Right atrium auricular region (tissue), 2 donors: ENCODE data around the gene TAS2R60. TPM values are rescaled to one million over a fixed set of nuclear protein-coding genes. Genes with fewer than 3 reads are reported as not detected.

Experiments
- DNase-seq: peaks from one replicate; pipeline ENCODE4 v3.0.0-alpha.2; 2019; ENCODE audit warnings: low spot score
- H3K27ac ChIP-seq, 2 donors: fragments of 200-600 bp; sonication (generic); 1 replicate in 1 of 2; 2 replicates in 1 of 2; pipeline ENCODE4 v1.5.1; 2016 to 2019
- H3K27me3 ChIP-seq, 2 donors: fragments of 200-600 bp; sonication (generic); one replicate each; pipeline versions ENCODE4 v1.5.1 to v1.6.0; 2017 to 2019
- H3K36me3 ChIP-seq: fragments of 200-600 bp; sonication (generic); one replicate; pipeline ENCODE4 v1.5.1; 2016
- H3K4me1 ChIP-seq, 2 donors: fragments of 200-600 bp; sonication (generic); one replicate each; pipeline versions ENCODE4 v1.5.1 to v1.6.0; 2017 to 2019
- H3K4me3 ChIP-seq, 2 donors: fragments of 200-600 bp; sonication (generic); 1 replicate in 1 of 2; 2 replicates in 1 of 2; pipeline ENCODE4 v1.5.1; 2017 to 2019; ENCODE audit warnings: mild to moderate bottlenecking in 1 of 2, moderate library complexity in 1 of 2
- H3K9me3 ChIP-seq, 2 donors: fragments of 200-600 bp; sonication (generic); one replicate each; pipeline ENCODE4 v1.5.1; 2019
- total RNA-seq, 2 donors: library from RNA; depleted of rRNA; stranded (reverse); fragments of >200 nt; gene quantifications; one replicate each; pipeline ENCODE4 v1.1.0, GENCODE V29; 2016
- TF ChIP-seq, protein P1 (sequence below), 2 donors: fragments of 200-600 bp; sonication (generic); IDR thresholded peaks; one replicate each; pipeline ENCODE4 v1.5.1; 2019; ENCODE audit warnings: antibody characterized with exemption in 2 of 2

Gene TAS2R60
- total RNA-seq, 2 donors from 2014 or later: not detected

DNA sequence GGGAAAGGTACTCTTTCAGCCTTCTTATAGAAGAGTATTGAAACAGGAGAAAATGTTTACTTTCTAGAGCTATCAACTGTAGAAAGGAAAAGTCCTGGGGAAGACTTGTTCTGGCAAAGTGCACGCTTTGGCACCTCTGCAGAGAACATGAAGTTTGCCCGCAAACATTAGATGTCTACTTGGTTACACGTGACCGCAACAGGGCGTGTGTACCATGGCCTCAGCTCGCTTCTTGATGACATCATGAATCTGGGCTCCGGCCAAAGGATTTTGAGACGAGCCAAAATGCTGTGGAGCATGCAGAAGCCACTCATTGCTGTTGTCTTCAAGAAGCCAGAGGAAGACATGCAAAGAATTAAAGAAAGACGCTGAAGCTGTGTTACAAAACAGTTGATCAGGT, 8.6 kb upstream of the TAS2R60 start:
- no peak overlapping the region for H3K4me3 ChIP-seq
- no peaks in the 10 kb centered on the region for H3K9me3 ChIP-seq
- no peaks in the 10 kb centered on the region for H3K4me1 ChIP-seq
- TF ChIP-seq, protein P1, sequence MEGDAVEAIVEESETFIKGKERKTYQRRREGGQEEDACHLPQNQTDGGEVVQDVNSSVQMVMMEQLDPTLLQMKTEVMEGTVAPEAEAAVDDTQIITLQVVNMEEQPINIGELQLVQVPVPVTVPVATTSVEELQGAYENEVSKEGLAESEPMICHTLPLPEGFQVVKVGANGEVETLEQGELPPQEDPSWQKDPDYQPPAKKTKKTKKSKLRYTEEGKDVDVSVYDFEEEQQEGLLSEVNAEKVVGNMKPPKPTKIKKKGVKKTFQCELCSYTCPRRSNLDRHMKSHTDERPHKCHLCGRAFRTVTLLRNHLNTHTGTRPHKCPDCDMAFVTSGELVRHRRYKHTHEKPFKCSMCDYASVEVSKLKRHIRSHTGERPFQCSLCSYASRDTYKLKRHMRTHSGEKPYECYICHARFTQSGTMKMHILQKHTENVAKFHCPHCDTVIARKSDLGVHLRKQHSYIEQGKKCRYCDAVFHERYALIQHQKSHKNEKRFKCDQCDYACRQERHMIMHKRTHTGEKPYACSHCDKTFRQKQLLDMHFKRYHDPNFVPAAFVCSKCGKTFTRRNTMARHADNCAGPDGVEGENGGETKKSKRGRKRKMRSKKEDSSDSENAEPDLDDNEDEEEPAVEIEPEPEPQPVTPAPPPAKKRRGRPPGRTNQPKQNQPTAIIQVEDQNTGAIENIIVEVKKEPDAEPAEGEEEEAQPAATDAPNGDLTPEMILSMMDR (IDR thresholded peaks at IDR 0.05): no peak
- peak; percentile 69 for DNase-seq
- H3K36me3 ChIP-seq: no peaks in the 10 kb centered on the region
- no peak overlapping the region for H3K27ac ChIP-seq
- no peaks in the 10 kb centered on the region for H3K27me3 ChIP-seq

DNA sequence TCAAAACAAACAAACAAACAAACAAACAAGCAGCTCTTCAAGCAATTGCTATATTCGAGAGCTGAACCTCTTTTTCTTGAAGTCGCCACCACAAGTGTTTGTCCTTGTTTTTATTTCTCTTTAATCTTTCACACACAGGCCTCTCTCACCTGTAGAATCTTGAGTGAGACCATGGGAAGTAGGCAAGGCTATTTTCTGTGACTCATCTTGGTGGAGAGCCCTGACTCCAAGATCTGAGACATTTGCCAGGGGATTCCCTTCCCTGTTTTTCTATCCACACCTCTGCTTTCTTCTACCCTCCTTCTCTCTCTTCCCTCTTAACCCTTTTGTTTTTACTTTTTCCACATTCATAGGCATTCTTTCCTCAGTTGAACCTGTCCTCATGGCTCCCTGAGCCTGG, 8.0 kb upstream of the TAS2R60 start:
- Histone ChIP-seq H3K27ac (no peak overlapping the region), H3K4me1 (no peaks in the 10 kb centered on the region), H3K9me3 (no peaks in the 10 kb centered on the region), H3K27me3 (no peaks in the 10 kb centered on the region), H3K36me3 (no peaks in the 10 kb centered on the region), H3K4me3 (no peak overlapping the region)
- no peak for DNase-seq
- TF ChIP-seq, protein P1 (IDR thresholded peaks at IDR 0.05): no peak

DNA sequence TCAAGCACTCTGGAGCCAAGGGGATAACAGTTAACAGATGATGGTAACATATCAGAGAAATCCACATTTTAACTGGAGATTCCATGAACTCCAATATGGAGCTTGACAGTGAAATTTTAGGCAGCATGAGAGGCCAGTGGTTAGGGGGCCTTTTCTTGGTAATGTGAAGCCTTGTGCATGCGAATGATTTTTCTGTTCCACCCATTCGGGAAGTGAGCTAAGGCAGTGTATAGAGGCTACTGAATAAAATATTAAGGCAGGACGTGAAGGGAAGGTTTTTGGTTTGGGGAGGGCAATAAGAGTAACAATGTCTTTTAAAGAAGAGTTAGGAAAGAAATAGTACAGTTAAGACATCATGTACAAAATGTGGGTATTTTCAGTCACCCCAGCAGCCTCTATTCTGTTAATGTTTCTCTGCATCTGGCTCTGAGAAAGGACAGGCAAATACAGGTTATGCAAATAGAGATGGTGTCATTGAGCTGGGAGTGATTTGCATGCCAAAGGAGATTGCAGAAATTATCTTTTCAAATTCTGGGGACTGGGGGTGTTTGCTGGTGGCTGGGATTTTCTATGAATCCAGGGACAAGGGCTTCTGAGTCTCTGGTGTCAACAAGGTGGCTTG, 6.8 kb upstream of the TAS2R60 start:
- H3K27me3 ChIP-seq: no peaks in the 10 kb centered on the region
- H3K4me3 ChIP-seq: no peak overlapping the region
- H3K4me1 ChIP-seq: no peaks in the 10 kb centered on the region
- no peaks in the 10 kb centered on the region for H3K36me3 ChIP-seq
- TF ChIP-seq, protein P1 (IDR thresholded peaks at IDR 0.05): no peak
- DNase-seq: no peak
- no peak overlapping the region for H3K27ac ChIP-seq
- no peaks in the 10 kb centered on the region for H3K9me3 ChIP-seq

DNA sequence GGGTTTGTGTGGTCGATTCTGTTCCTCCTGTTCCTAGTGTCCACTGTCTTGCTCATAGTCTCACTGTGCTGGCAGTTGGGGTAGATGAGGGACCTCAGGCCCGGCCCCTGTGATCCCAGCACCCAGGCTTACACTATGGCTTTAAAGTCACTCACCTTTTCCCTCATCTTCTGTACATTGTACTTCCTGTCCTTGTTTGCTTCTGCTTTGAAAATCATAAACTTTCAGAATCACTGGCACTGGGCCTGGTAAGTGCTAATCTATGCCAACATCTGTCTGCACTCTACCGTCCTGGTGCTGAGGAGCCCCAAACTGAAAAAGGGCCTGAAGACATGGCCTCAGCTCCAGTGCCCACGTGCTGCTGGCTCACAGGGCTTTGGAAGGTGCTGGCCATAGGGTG, 5.7 kb upstream of the TAS2R60 start:
- H3K4me1 ChIP-seq: no peaks in the 10 kb centered on the region
- no peak overlapping the region for H3K27ac ChIP-seq
- DNase-seq: no peak
- H3K9me3 ChIP-seq: no peaks in the 10 kb centered on the region
- H3K4me3 ChIP-seq: no peak overlapping the region
- TF ChIP-seq, protein P1 (IDR thresholded peaks at IDR 0.05): no peak
- H3K27me3 ChIP-seq: no peaks in the 10 kb centered on the region
- H3K36me3 ChIP-seq: no peaks in the 10 kb centered on the region

DNA sequence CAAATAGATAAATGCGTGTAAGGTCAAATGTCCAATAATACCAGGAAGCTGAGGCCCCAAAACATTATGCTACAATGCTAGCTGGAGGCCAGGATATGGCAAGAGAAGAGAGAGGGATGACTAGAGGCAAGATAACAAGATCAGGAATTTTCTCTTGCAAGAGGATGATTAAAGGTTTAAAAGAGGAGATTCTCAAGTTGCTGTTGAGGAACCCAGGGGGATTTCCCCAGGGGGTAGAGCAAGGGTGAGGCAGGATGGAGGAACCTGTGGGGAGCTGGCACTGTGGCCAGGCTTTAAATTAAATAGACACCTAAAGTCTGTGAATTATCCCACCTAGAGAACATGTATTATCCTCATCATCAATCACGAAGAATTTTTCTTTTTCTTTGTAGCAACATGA, 3.4 kb upstream of the TAS2R60 start:
- H3K4me3 ChIP-seq: no peak overlapping the region
- H3K9me3 ChIP-seq: no peaks in the 10 kb centered on the region
- H3K4me1 ChIP-seq: no peaks in the 10 kb centered on the region
- no peak for DNase-seq
- no peak overlapping the region for H3K27ac ChIP-seq
- H3K27me3 ChIP-seq: no peaks in the 10 kb centered on the region
- H3K36me3 ChIP-seq: no peaks in the 10 kb centered on the region
- TF ChIP-seq, protein P1 (IDR thresholded peaks at IDR 0.05): no peak
